HFF-Myc (cell line): ENCODE measurements around the gene AP1M1.

ENCODE experiments used
- DNase-seq: peaks from one replicate; pipeline ENCODE4 v3.0.0-alpha.2; 2011; ENCODE audit warnings: low read depth; ENCODE audit errors: extremely low read depth
- H3K4me3 ChIP-seq: replicated peaks from 2 replicates; pipeline ENCODE4 v1.5.1; 2011; ENCODE audit warnings: low read depth, mild to moderate bottlenecking, control low read depth, low read length
- CTCF ChIP-seq: IDR thresholded peaks from 2 replicates; pipeline ENCODE4 v1.5.1; 2012; ENCODE audit warnings: mild to moderate bottlenecking, low read depth, low read length, control low read depth; ENCODE audit errors: missing control alignments

Gene AP1M1

GRCh38 chr19:16185123-16185767 is 12.5 kb upstream of the AP1M1 start, which contains the start of gene FAM32A:
TSS of gene FAM32A (plus strand) at chr19:16185410. CDS start at chr19:16185443, 33 bp downstream.
- TF ChIP-seq CTCF = peak; percentile 13
- H3K4me3 ChIP-seq = peak within 1 kb of the TSS; percentile 93
- peak; percentile 98 for DNase-seq

GRCh38 chr19:16185768-16186123 is 12.0 kb upstream of the AP1M1 start:
- no peak for DNase-seq
- H3K4me3 ChIP-seq = peak overlapping the region; percentile 93
- peak; percentile 50 for TF ChIP-seq CTCF

DNA sequence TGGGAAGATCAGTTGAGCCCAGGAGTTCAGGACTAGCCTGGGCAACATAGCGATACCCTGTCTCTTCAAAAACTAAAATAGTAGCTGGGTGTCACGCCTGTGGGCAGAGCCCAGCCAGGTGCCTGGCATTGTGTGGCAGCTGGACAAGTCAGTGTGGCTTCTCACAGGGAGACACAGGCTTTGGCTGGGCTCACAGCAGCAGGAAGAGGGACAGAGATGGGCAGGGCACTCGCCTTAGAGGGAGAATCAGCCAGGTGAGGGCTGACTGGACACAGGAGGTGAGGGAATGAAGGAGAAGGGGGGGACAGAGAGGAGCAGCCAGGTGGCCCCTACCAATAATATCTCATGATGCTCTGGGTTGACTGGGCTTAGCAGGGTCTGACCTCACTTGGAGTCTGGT is 9.2 kb upstream of the AP1M1 start:
- TF ChIP-seq CTCF = no peak
- no peak for DNase-seq
- no peak overlapping the region for H3K4me3 ChIP-seq

GRCh38 chr19:16190198-16190597 is 7.5 kb upstream of the AP1M1 start:
- H3K4me3 ChIP-seq = no peak overlapping the region
- DNase-seq = no peak
- TF ChIP-seq CTCF = no peak

- no peak for DNase-seq
- H3K4me3 ChIP-seq = no peak overlapping the region
- no peak for TF ChIP-seq CTCF
Measured at GRCh38 chr19:16190736-16191135, 7.0 kb upstream of the AP1M1 start.

- no peak for DNase-seq
- TF ChIP-seq CTCF = no peak
- no peak overlapping the region for H3K4me3 ChIP-seq
Measured at GRCh38 chr19:16191216-16191908, 6.3 kb upstream of the AP1M1 start.
